ENCODE data around the gene NSRP1.

DNA sequence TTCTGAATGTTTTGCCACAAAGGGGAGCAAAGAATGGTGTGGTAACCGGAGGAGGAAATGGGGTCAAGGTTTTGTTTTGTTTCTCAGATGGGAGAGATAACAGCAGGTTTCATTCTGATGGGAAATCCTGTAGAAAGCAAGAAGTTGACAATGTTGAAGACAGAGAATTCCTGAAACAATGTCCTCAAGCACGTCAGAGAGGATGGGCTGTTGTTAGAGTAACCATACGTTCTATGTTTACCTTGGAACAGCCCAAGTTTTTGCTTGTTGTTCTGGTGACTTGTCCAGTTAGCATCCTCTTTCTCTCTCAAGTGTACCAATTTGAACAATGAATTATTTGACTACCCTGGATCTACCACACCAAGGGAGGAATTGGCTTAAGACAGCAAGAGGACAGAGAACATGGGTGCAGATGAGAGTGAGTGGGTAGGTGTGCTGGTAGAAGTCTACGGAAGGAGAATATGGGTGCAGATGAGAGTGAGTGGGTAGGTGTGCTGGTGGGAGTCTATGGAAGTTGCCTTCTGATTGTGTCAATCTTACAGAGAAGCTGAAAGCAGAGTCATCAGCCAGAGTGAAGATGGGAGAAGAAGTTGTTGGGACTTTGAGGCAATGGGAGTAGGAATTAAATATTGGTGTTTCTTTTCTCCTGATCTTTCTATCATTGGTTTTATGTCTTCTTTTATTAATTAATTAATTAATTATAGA is 14.8 kb upstream of the NSRP1 start:
- TF ChIP-seq, protein P1, sequence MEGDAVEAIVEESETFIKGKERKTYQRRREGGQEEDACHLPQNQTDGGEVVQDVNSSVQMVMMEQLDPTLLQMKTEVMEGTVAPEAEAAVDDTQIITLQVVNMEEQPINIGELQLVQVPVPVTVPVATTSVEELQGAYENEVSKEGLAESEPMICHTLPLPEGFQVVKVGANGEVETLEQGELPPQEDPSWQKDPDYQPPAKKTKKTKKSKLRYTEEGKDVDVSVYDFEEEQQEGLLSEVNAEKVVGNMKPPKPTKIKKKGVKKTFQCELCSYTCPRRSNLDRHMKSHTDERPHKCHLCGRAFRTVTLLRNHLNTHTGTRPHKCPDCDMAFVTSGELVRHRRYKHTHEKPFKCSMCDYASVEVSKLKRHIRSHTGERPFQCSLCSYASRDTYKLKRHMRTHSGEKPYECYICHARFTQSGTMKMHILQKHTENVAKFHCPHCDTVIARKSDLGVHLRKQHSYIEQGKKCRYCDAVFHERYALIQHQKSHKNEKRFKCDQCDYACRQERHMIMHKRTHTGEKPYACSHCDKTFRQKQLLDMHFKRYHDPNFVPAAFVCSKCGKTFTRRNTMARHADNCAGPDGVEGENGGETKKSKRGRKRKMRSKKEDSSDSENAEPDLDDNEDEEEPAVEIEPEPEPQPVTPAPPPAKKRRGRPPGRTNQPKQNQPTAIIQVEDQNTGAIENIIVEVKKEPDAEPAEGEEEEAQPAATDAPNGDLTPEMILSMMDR (IDR thresholded peaks at IDR 0.05), result no peak
- no peak for TF ChIP-seq POLR2AphosphoS5 (IDR thresholded peaks at IDR 0.05; ENCODE audit: insufficient read depth in 1 of 2, low read depth in 1 of 2)
